OCI-M1 (cell line): ENCODE measurements around the gene ELP2.

ENCODE experiments used
- DNase-seq: peaks from one replicate; lab custom pipeline; 2025; lab: John Stamatoyannopoulos, UW

The ELP2 gene

GRCh38 chr18:36126668-36127067 lies 3.0 kb upstream of the ELP2 start:
- no peak for DNase-seq

- DNase-seq = peak; percentile 50
Measured at GRCh38 chr18:36127836-36128529, 1.7 kb upstream of the ELP2 start.

- peak; percentile 50 for DNase-seq
Measured at GRCh38 chr18:36128530-36128870, 1.2 kb upstream of the ELP2 start.

DNA sequence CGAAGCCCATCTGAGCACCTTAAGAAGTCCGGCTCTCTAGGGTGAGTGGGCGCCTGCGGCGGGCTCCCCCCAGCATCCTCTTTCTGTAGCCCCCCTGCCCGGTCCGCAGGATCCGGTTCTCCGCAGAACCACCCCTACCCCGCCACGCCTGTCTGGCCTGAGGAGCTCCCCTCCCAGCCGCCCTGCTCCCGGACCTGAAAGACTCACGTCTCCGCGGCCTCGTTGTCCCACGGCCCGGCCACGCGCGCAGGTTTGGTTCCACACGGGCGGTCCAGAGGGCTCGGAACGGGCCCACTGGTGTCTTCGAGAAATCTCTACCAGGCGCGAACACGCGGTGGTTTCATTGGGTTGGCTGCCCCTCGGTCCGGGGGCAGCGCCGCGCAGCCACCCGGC lies 796 bp upstream of the ELP2 start:
- no peak for DNase-seq

- no peak for DNase-seq
Measured at GRCh38 chr18:36130039-36130831, 536 bp downstream of the ELP2 start.

GRCh38 chr18:36130883-36131653 lies 1.4 kb downstream of the ELP2 start:
- no peak for DNase-seq

DNA sequence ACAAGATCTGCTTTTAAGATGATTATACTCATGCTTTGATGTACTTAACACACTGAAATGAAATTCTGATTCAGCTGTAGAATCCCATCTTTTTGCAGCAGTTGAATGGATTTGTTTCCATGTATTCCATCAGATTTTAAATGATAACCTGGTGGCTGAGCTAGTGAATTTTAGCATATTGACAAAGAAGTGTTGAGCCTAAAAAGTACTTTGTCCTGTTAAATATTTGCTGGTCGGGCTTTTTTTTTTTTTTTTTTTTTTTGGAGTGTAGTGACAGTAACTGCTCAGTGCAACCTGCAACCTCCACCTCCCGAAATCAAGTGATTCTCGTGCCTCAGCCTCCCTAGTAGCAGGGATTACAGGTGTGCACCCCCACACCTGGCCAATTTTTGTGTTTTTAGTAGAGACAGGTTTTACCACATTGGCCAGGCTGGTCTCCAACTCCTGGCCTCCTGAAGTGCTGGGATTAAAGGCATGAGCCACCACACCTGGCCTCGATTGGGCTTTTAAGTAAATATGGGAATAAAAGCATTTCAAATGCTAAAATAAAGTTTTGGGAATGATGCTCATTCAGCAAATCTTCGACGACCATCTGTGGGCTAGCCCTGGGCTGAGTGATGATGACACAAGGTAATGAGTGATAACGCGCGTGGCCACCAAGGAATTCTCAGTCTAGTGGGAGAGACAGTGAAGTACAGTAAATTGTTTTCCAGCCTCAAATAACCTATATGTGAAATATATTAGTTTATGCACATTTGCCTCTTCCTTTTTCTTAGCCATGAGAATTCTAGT lies 2.2 kb downstream of the ELP2 start:
- DNase-seq = no peak

DNA sequence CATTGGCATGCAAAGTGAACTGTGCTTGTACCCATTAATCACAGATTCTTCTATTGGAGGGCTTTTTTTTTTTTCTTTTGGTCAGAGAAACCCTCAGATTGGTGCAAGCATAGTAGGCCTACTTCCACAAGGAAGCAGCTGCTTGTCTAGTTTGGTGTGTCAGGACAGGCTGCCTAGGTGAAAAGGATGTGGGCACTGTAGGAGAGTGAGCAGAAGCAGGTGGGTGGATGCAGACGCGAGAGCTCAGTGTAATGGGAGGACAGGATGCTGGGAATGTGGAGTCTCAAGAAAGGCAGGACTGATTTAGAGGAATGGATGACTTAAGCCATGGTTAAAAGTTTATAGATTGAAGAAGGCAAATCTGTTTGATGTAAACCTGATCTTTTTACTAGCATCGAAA lies 3.1 kb downstream of the ELP2 start:
- DNase-seq = no peak

GRCh38 chr18:36135264-36135663 lies 5.6 kb downstream of the ELP2 start:
- no peak for DNase-seq

DNA sequence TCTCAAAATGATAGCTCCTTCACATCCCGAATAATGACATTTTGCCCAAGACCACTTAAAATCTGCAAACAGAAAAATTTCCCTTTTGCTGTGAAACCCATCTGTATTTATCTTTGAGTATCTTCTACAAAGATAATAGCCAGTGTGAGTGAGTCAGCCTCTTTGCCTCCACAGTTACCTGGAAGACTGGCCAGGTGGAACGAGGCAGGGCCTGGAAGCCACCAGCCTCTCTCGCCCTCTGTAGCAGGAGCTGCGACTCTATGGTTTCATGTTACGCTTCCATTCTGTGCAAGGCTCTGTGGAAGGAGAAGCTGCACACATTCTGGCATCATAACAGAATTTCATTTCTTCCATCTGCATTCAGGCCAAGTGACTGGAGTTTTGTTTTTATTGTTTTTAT lies 9.5 kb downstream of the ELP2 start:
- no peak for DNase-seq

DNA sequence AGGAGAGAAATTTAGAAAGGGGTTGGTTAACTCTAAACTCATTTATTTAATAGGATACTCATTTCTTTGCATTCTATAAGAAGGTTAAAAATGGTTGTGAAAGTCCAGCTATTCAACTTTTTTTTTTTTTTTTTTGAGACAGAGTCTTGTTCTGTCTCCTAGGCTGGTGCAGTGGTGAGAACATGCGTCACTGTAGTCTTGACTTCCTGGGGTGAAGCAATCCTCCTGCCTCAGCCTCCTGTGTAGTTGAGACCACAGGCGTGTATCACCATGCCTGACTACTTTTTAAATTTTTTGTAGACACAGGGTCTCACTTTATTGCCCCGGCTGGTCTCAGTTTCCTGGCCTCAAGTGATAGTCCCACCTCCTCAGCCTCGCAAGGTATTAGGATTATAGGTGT lies 11.9 kb downstream of the ELP2 start:
- no peak for DNase-seq

GRCh38 chr18:36142751-36143150 lies 13.1 kb downstream of the ELP2 start:
- no peak for DNase-seq

DNA sequence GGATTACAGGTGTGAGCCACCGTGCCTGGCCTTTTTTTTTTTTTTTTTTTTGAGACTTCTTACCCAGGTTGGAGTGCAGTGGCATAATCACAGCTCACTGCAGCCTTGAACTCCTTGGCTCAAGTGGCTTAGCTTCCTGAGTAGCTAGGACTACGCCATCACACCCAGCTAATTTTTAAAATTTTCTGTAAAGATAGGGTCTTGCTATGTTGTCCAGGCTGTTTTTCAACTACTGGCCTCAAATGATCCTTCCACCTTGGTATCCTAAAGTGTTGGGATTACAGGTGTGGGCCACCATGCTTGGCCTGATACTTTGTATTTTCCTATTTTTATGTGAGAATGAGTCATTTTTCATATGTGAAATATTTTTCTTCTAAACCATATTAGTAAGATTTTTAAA lies 13.7 kb downstream of the ELP2 start:
- DNase-seq = no peak

DNA sequence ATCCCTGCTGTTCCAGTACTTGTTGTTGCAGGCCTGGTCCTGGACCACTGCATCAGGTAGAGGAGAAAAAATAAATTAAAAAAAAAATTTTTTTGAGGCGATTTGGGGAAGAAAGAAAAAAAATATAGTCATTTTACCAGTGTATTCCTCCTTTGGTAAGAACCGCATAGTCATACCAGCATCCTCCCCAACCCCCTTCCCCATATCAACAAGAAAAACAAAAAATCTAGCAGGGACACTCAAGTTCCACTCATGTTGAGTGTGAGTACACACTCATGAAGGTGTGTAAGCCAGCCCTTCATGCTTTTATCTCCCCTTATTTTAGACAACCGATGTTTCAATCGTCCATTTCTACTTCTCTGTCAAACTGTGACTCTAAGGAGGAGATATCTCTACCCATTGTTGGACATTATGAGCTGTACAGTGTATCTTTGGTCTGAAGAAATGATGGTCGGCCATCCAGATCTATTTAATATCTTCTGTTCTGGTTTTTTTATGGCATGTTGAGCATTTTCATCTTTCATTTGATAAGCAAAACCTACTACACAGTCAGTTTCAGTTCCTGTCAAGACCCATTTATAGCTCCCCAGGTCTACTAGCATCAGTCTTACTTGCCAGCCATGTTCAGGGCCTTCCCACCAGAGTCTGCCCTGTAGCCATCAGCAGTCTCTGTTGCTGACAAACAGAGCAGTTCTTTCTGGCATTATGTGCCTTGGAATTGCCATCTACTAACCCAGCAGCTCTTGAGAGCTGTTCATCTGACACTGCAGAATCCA lies 20.0 kb downstream of the ELP2 start:
- DNase-seq = no peak

GRCh38 chr18:36152781-36153180 lies 23.1 kb downstream of the ELP2 start:
- DNase-seq = no peak

DNA sequence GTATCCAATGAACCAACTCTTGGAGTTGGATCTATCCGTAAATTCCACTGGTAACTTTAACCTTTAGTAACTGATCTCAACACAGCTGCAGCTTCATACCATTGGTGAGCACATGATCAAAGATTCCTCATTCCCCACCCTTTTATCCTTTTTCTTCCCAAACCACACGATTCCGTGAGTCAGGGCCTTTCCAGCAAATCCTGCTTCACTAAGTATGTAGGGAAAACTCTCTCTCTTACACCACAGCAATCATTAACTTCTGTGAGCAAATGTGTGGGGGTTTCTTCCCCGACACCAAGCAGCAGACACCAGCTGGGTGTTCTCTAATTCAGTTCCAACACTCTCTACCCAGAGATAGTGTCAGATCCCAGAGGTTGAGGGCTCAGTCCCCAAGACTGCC lies 23.5 kb downstream of the ELP2 start:
- DNase-seq = no peak

DNA sequence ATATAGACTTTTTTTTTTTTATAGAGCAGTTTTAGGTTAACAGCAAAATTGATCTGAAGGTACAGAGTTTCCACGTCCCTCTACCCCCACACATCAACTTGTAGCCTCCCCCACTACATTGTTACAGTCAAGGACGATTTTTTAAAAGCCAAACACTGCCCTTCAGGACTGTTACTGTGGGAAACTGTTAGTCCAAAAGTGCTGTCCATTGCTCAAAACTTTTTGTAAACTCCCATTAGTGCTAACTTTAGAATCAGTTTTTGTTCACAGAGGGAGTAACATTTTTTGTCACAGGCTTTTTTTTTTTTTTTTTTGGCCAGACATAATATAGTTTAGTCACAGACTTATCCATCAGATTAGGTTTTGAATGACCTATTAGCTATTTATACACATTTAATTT lies 24.1 kb downstream of the ELP2 start:
- no peak for DNase-seq

GRCh38 chr18:36155851-36156757 lies 26.4 kb downstream of the ELP2 start:
- no peak for DNase-seq

DNA sequence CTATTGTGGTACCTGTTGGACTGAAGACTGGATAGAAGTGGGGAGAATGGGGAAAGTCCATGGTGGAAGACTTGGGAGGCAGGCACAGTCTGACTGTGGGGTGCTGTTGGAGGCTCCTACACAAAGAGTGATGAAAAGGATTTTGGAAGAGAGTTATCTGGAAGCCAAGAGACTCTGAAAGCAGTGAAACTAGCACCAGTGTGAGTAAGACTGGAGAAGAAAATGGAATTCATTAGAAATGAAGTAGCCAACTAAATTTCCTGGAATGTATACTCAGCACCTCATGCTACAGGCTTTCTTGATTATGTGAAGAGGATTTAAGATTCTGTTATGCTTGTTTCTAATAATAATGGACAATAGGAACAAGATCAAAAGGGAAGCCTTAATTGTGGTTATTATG lies 27.7 kb downstream of the ELP2 start:
- no peak for DNase-seq

DNA sequence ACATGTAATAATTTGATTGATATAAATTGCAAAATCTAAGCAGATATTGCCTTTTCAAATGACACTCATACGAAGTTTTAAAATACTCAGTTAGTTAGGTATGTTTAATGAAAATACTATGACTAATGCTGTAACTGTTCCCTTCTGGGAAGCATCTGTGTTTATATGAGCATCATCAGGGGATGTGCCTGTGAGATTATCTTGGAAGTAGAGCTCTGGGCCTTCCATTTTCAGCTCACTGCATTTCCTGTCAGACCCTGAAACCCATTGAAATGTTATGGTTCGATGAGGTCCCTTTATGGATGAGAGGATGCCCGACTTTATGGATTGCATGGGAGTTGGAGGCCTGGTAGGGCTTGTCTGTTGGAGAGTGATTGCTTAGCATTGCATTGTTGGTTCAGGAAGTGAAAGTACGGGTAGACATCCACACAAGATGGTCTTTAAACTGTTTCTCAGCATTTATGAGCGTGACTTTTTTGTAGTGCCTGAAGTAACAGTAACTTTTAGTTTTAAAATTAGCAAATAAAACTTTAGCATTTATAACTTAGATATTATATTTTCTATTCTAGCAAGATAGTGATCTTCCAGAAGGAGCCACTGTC lies 28.7 kb downstream of the ELP2 start:
- DNase-seq = no peak
